Activated CD8-positive, alpha-beta T cell treated with anti-CD3 and anti-CD28 coated beads for 36 hours (primary cell): ENCODE measurements around the gene DEFB112. TPM values are rescaled to one million over a fixed set of nuclear protein-coding genes. Genes with fewer than 3 reads are reported as not detected.

ENCODE experiments used
- ATAC-seq: fragments of 200-7000 bp; cut with Tn5 transposase; one replicate; pipeline ENCODE4 v1.10.0; 2021; ENCODE audit warnings: mild to moderate bottlenecking, moderate library complexity
- CTCF ChIA-PET: fragments of 350-600 bp; sonication (Branson Sonifier 250); formaldehyde crosslinking; loops from one replicate; lab custom pipeline; 2021; ENCODE audit warnings: antibody characterized with exemption; lab: Charles Lee
- POLR2A ChIA-PET: fragments of 350-600 bp; sonication (Branson Sonifier 250); formaldehyde crosslinking; loops from one replicate; lab custom pipeline; 2021; ENCODE audit warnings: antibody characterized with exemption; lab: Charles Lee
- DNase-seq: peaks from one replicate; pipeline ENCODE4 v3.0.0-alpha.2; 2020
- H3K27ac Mint-ChIP-seq: one replicate; pipeline ENCODE4 v1.8.0; 2021; ENCODE audit warnings: mild to moderate bottlenecking, mixed read lengths
- H3K27me3 Mint-ChIP-seq: one replicate; pipeline ENCODE4 v1.8.0; 2021; ENCODE audit warnings: mixed read lengths
- H3K36me3 Mint-ChIP-seq: one replicate; pipeline ENCODE4 v1.8.0; 2021; ENCODE audit warnings: low read depth, mixed read lengths
- H3K4me1 Mint-ChIP-seq: one replicate; pipeline ENCODE4 v1.8.0; 2021; ENCODE audit warnings: low read depth, mixed read lengths
- H3K4me3 Mint-ChIP-seq: one replicate; pipeline ENCODE4 v1.8.0; 2021; ENCODE audit warnings: mild to moderate bottlenecking, moderate library complexity, mixed read lengths
- H3K9me3 Mint-ChIP-seq: one replicate; pipeline ENCODE4 v1.8.0; 2021; ENCODE audit warnings: mixed read lengths
- intact Hi-C: fragments of 100-400 bp; cut with micrococcal nuclease; formaldehyde crosslinking; loops from one replicate; pipeline ENCODE4 v1.10.0; 2022
- total RNA-seq, 2 experiments: library from RNA; stranded (reverse); gene quantifications; one replicate each; pipeline ENCODE4 v1.2.3, GENCODE V29; 2021
- TF ChIP-seq, protein P1 (sequence below): fragments of 200-600 bp; IDR thresholded peaks from one replicate; pipeline ENCODE4 v1.8.0; 2022; ENCODE audit warnings: antibody characterized with exemption, mild to moderate bottlenecking

DEFB112 gene, protein sequence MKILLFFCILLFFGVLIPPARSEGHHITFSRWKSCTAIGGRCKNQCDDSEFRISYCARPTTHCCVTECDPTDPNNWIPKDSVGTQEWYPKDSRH
- total RNA-seq, result not detected

DNA sequence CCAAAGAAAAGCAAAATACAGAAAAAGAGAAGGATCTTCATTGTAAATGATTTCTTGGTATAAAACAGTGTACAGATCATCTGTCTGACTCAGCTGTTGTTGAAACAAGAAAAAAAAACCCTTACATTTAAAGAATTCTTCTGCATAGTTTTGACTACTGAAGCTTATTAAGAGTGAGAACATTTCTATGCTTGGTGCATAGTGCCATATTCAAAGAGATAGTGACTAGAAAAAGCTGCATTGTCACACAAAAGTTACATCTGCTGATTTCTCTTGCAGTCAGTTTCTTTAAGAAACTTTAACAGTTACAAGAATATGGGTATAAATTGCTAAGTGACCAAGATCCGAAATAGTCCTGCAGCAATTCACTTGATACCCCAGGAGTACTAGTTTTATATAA is at the start of gene DEFB112:
TSS of gene DEFB112 (minus strand) at position 101 of the 400 bp plus-strand sequence. CDS start at position 41, 60 bp downstream.
- H3K27ac Mint-ChIP-seq, result no peak within 1 kb of the TSS
- CTCF ChIA-PET, result no interaction called here

DNA sequence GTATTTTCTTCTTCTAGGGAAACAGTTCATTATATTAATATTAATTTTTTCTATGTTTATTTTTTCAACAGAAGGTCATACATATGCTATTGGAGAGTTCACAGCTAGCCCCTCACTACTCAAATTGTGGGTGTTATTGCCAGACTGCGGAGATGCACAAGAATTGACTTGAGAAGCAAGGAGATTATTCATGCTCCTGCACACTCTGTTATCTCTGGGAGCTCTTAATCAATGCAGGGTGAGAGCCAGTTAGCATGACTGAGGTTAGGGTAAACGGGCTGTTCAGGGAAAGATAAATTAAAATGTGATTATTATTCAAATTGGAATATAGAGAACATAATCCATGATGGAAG is 48.9 kb upstream of the DEFB112 start:
- CTCF ChIA-PET, result interaction anchor here (0.5 kb wide), 1 partner anchor 345 kb away, joined by 3 read pairs; no protein-coding TSS in a partner anchor

More for the DNA sequence above, at the start of gene DEFB112:
- no peak within 1 kb of the TSS for H3K4me3 Mint-ChIP-seq
- POLR2A ChIA-PET, result no interaction called here
- ATAC-seq (no peak), DNase-seq (no peak)
- intact Hi-C loops, result no loop called here
- no peaks in the 10 kb centered on the region for H3K9me3 Mint-ChIP-seq
- H3K4me1 Mint-ChIP-seq, result no peaks in the 10 kb centered on the region
- H3K27me3 Mint-ChIP-seq, result no peaks in the 10 kb centered on the region
- TF ChIP-seq, protein P1, sequence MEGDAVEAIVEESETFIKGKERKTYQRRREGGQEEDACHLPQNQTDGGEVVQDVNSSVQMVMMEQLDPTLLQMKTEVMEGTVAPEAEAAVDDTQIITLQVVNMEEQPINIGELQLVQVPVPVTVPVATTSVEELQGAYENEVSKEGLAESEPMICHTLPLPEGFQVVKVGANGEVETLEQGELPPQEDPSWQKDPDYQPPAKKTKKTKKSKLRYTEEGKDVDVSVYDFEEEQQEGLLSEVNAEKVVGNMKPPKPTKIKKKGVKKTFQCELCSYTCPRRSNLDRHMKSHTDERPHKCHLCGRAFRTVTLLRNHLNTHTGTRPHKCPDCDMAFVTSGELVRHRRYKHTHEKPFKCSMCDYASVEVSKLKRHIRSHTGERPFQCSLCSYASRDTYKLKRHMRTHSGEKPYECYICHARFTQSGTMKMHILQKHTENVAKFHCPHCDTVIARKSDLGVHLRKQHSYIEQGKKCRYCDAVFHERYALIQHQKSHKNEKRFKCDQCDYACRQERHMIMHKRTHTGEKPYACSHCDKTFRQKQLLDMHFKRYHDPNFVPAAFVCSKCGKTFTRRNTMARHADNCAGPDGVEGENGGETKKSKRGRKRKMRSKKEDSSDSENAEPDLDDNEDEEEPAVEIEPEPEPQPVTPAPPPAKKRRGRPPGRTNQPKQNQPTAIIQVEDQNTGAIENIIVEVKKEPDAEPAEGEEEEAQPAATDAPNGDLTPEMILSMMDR, result no peak
- H3K36me3 Mint-ChIP-seq, result no peaks in the 10 kb centered on the region

DNA sequence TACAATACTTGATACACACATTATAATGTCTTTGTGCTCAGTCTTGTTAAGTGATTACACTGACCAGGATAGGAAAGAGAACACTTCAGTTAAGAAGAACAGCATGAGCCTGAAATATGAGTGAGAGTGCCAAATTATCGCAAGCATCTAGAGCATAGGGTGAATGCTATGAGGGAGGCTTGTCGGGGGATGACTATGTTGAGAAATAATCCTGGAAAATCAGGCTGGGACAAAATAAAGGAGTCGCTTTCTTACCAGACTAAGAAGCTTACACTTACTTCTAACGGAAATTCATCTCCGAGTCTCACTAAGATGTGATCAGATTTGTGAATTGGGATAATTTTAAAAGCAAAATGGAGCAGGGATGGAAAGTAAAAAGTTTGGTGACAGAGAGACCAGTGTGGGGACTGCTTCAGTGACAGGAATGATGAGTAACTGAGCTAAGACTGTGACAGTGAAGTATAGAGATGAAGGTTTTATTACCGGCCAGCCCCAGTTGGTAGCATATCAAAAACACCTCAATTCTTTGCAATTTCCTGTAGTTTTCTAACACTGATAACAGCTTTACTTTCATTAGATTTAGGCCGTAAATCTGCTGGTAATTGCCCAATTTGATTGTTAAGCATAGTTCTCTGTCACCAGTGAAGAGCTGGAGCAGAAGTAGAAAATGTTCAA is 48.4 kb upstream of the DEFB112 start:
- H3K9me3 Mint-ChIP-seq, result peaks cover 2% of the 10 kb centered on the region
- intact Hi-C loops, result no loop called here

More for the DNA sequence above, 48.9 kb upstream of the DEFB112 start:
- Mint-ChIP-seq H3K36me3 (no peaks in the 10 kb centered on the region), H3K27me3 (peaks cover 1% of the 10 kb centered on the region), H3K27ac (no peak overlapping the region), H3K4me3 (no peak overlapping the region), H3K9me3 (peaks cover 4% of the 10 kb centered on the region), H3K4me1 (no peaks in the 10 kb centered on the region)
- TF ChIP-seq, protein P1, result no peak
- POLR2A ChIA-PET, result no interaction called here
- no peak for DNase-seq
- no peak for ATAC-seq
- intact Hi-C loops, result no loop called here

DNA sequence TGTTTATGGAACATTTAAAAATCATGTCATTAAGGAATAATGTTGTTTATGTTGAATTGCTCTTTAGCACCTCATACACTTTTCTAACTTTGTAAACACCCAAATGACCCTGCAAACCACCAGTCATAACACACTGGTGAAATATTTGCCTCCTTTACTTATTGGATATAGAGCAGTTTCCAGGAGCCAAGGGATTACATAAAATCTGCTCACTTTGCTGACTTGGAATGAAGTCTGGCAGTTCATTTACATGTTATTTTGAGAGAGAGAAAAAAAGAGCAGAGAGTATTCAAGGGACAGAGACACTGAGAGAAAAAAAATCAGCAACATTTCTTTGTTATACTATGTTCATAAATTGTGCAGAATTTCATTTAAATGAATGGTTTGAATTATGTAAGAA is 46.6 kb upstream of the DEFB112 start:
- TF ChIP-seq, protein P1, result no peak
- no peak overlapping the region for H3K4me3 Mint-ChIP-seq
- no peaks in the 10 kb centered on the region for H3K4me1 Mint-ChIP-seq
- intact Hi-C loops, result no loop called here
- H3K9me3 Mint-ChIP-seq, result no peaks in the 10 kb centered on the region
- ChIA-PET CTCF (no interaction called here), POLR2A (no interaction called here)
- ATAC-seq (no peak), DNase-seq (no peak)
- H3K27me3 Mint-ChIP-seq, result no peaks in the 10 kb centered on the region
- no peak overlapping the region for H3K27ac Mint-ChIP-seq
- no peaks in the 10 kb centered on the region for H3K36me3 Mint-ChIP-seq

More for the DNA sequence above, 48.4 kb upstream of the DEFB112 start:
- no peak for ATAC-seq
- DNase-seq, result no peak
- H3K27ac Mint-ChIP-seq, result no peak overlapping the region
- TF ChIP-seq, protein P1, result no peak
- ChIA-PET CTCF (no interaction called here), POLR2A (no interaction called here)
- peaks cover 1% of the 10 kb centered on the region for H3K27me3 Mint-ChIP-seq
- no peaks in the 10 kb centered on the region for H3K4me1 Mint-ChIP-seq
- H3K36me3 Mint-ChIP-seq, result no peaks in the 10 kb centered on the region
- H3K4me3 Mint-ChIP-seq, result no peak overlapping the region

DNA sequence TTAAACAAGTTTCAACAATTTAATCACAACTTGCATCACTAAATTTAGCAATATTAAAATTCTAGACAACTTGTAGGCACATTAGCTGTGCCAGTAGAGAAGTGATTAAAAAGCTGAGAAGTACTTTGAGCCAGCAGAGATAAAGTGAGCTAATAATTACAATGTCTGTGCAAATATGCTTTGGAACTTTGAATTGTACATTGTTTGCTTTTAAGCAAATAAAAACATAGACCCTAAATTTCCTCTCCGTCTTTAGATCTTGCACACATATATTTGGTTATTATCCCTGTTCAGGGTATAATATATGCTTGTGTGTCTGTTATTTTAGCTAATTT is 44.2 kb upstream of the DEFB112 start:
- Mint-ChIP-seq H3K27me3 (no peaks in the 10 kb centered on the region), H3K9me3 (no peaks in the 10 kb centered on the region), H3K36me3 (no peaks in the 10 kb centered on the region), H3K4me1 (no peaks in the 10 kb centered on the region), H3K27ac (no peak overlapping the region), H3K4me3 (no peak overlapping the region)
- CTCF ChIA-PET, result no interaction called here
- intact Hi-C loops, result no loop called here
- DNase-seq (no peak), ATAC-seq (no peak)
- TF ChIP-seq, protein P1, result no peak
- POLR2A ChIA-PET, result no interaction called here
